Fibroblast of skin of back (primary cell): Measurements from ENCODE around the gene VPS35L.
A peak's percentile ranks its signal among the peaks of the same experiment; 100 is the strongest.
"Not testable (repeated sequence)": the region's sequence is repeated elsewhere in the genome, so short reads cannot be mapped to it uniquely, and the experiment has no call there.

Experiments used
- DNase-seq: peaks from one replicate; pipeline ENCODE4 v3.0.0-alpha.2; 2013

The VPS35L gene

GRCh38 chr16:19532601-19533000 is 22.9 kb upstream of the VPS35L start:
- DNase-seq, result no peak

DNA sequence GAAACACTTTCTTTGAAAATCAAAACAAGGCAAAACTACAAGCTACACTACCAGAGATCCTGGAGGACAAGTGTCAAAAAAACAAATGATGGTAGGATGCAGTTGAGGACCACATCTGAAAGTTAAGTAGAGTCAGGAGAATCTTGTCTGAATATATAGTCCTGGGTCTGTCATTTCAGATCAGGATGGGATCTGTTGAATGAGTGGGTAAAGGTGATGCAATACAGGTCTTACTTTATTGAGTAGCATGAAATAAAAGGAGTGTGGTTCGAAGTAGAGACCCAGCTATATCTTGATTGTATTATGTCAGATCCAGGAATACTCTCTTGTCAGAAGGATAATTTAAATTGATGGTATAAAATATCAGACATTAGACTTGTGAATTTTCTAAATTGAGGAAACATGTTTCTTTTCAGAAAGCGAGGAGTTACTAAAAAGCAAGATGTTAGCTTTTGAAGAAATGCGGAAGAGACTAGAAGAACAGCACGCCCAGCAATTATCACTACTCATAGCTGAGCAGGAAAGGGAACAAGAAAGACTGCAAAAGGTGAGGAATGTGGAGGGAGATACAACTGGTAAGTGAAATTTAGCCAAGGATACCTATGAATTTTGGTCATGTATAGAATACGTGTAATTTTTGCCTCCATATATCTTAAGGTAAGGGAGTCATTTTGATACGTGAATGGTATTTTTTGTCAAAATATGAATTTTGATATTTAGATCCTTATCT is 15.1 kb upstream of the VPS35L start:
- DNase-seq, result no peak

DNA sequence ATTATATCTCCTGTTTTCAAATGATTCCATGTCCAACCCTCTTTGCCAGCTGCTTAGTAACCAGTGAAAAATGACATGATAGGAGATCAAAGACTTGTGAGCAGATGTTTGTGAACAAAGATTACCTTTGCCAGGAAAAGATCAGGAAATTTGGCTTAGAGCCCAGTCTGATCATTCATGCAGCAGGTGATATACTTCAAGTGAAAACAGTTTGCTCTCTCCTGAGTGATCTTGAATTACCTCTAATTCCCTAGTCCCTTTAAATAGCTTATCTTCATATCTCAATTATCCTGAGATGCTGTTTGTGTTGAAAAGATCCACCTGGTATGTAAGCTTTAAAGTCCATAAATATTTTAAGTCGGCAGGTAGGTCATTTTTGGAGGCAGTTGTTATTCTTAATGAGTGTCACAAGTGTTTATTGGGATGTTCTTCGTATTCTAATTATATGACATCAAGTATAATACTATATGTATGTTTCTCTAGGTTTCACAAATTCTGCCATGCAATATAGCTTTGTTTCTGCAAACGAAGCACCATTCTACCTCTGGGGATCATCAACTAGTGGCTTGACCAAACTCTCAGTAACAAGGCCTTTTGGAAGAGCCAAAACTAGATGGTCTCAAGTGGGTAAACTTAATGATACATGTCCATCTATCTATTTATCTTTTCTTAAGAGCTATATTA is 13.2 kb upstream of the VPS35L start:
- DNase-seq, result no peak

DNA sequence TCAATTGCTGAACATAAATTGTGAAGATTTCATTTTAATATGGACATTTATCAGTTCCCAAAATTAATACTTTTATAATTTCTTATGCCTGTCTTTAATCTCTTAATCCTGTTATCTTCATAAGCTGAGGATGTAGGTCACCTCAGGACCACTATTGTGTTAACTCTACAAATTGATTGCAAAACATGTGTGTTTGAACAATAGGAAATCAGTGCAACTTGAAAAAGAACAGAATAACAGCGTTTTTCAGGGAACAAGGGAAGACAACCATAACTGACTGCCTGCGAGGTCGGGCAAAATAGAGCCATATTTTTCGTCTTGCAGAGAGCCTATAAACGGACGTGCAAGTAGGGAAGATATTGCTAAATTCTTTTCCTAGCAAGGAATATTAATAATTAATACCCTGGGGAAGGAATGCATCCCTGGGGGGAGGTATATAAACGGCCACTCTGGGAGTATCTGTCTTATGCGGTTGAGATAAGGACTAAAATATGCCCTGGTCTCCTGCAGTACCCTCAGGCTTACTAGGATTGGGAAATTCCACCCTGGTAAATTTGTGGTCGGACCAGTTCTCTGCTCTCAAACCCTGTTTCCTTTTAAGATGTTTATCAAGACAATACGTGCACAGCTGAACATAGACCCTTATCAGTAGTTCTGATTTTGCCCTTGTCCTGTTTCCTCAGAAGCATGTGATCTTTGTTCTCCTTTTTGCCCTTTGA is 12.1 kb upstream of the VPS35L start:
- not testable (repeated sequence) for DNase-seq

DNA sequence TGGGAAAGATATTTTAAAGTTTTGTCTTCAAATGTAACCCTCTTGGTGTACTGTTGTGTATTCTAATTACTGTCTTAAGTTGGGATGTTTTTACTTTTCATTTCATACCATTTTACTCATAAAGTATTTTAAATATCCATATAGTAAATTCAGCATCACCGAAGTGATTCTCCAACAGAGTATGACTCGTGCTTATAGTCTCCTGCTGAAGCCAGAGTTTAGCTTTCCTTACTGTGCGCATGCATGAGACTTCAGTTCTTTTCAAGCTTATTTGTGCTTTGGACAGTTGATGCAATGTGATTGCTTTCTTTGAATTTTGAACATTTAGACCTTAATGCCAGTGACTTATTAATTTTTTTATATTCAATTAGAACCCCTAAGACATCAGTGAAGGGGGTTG is 7.4 kb upstream of the VPS35L start:
- peak; percentile 13 for DNase-seq

DNA sequence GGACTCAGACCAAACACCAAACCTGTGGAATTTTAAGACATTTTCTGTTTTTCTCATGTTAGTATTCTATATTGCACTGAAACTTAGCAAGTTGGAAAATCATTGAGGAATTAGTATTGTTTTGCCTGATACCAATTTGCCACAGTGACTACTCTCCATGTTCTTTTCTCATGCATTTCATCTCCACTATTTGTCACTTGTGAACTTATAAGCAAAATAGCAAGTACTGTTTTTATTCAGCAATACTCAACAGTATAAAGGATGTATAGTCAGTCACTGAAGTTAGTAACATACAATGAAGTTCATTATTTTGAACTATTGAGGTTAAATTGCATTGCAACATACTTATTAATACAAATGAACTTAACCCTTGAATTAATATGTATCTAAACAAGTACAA is 5.8 kb upstream of the VPS35L start:
- no peak for DNase-seq

DNA sequence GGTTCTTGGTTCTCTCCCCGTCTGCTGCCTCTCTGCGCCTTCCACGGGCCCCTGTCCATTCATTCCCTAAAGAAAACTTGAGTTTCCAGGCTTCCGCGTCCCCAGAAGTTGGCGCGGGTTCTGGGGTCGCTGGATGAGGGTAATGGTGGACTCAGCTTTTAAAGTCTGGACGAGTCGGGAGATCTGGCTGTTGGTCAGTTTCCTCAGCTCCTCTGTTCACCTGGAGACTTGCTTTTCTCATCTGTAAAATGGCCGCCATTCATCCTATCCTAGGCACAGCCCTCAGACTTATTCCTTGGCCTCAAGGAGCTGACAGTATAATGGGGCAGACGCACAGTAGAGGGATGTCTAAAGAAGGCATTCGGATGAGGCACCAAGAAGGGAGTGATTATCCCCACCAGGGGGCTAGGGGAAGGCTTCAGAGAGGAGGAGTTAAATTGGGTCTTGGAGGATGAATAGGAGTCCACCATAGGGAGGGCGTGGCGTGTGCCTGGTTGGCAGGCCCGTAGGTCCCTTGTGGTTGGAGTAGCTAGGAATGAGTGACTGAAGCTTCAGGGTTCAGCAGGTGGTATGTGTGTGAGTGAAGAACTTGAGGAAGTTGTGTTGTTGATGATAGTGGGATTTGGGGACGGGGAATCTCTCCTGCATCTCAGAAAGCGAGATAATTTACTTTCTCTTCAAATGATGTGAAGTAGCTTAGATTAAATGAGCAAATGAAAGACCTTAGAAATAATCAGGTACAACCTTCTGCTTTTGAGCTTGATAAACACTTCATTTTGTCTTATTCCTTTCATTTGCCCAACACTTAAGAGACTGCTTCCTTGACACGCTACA is 652 bp downstream of the VPS35L start:
- DNase-seq, result peak; percentile 52

- peak; percentile 57 for DNase-seq
These were observed 3.9 kb downstream of the VPS35L start for GRCh38 chr16:19559242-19559910.

DNA sequence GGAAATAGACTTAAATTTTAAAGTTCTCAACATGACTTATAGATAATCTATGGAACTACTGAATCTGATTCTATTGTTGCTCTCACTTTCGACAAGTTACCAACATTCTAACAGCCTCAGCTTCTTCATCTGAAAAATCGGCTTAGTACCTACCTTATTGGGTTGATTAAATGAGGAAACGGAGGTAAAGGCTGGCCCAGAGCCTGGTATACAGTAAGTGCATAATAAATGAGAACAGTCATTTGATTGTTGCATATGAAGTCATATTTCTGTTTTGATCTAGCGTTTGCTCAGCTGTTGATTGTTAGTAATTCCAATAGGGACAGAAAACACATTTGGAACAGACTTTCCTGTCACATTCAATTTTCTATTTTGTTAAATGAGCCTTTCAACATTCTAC is 4.6 kb downstream of the VPS35L start:
- no peak for DNase-seq

DNA sequence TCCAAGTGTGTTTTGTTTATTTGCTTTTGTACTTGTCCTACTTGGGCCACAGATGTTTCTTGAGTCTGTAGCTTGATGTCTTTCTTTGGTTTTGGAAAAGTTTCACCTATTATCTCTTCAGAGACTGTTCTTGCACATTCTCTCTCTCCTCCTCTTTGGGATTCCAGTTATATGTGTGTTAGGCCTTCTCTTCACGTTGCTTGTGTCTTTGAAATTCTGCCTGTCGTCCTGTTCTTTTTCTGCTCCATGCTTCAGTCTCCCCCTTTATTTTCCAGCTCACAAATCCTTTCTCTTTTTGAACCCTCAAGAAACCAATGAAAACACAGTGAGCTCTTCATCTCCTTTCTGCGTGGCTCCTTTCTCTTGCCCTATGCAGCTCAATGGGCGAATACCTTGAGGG is 7.9 kb downstream of the VPS35L start:
- DNase-seq, result no peak

DNA sequence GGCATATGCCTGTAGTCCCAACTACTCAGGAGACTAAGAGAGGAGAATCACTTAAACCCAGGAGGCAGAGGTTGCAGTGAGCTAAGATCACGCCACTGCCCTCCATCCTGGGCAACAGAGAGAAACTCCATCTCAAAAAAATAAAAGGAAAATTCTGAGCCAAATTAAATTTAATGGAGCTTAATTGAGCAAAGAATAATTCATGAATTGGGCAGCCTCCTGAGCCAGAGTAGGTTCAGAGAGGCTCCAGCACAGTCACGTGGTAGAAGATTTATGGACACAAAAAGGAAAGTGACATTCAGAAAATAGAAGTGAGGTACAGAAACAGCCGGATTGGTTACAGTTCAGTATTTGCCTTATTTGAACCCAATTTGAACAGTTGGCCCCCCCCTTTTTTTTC is 10.9 kb downstream of the VPS35L start:
- no peak for DNase-seq

DNA sequence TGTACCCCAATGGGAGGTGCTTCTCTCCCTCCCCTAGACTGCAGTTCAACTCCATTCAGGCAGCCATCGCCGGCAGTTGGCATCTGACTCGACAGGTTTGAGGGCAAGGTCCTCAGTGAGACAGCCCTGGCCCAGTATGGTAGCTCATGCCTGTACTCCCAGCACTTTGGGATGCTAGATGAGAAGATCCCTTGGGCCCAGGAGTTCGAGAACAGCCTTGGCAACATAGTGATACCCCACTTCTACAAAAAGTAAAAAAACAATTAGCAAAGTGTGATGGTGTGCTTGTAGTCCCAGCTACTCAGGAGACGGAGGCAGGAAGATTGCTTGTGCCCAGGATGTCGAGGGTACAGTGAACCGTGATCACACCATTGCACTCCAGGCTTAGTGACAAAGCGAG is 12.1 kb downstream of the VPS35L start:
- no peak for DNase-seq

GRCh38 chr16:19573997-19574396 is 18.5 kb downstream of the VPS35L start:
- no peak for DNase-seq

DNA sequence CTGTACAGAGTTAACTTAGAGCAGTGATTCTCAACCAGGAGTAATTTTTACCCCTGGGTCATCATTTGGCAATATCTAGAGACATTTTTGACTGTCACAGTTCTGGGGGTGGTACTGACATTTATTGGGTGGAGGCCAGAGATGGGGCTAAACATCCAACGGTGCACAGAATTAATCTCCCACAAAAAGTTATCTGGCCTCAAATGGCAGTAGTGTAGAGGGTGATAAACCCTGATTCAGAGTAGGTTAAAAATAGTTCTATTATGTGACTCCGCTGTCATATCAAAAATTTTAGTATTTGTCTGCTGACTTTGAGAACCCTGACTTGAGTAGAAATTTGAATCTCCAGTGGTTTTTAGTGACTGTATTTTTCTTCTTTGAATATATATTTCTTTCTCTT is 19.1 kb downstream of the VPS35L start:
- no peak for DNase-seq

- no peak for DNase-seq
These were observed 23.0 kb downstream of the VPS35L start for GRCh38 chr16:19578378-19578971.

- DNase-seq, result no peak
These were observed 26.7 kb downstream of the VPS35L start for GRCh38 chr16:19582050-19582831.

DNA sequence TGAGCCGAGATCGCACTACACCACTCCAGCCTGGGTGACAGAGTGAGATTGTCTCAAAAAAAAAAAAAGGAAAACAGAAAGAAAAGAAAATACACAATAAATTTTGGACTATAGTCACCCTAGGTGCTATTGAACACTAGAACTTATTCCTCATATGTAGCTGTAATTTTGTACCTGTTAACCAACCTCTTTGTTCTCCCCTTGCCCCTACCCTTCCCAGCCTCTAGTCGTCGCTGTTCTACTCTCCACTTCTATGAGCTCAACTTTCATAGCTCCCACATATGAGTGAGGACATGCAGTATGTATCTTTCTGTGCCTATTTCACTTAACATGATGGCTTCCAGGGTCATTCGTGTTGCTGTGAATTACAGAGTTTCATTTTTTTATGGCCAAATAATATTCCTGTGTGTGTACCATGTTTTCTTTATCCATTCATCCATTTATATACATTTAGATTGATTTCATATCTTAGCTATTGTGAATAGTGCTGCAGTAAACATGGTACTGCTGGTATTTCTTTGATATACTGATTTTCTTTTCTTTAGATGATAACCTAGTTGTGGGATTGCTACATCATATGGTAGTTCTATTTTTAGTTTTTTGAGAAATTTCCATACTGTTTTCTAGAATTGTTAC is 28.3 kb downstream of the VPS35L start:
- peak; percentile 48 for DNase-seq

- DNase-seq, result no peak
These were observed 33.2 kb downstream of the VPS35L start for GRCh38 chr16:19588661-19589060.

DNA sequence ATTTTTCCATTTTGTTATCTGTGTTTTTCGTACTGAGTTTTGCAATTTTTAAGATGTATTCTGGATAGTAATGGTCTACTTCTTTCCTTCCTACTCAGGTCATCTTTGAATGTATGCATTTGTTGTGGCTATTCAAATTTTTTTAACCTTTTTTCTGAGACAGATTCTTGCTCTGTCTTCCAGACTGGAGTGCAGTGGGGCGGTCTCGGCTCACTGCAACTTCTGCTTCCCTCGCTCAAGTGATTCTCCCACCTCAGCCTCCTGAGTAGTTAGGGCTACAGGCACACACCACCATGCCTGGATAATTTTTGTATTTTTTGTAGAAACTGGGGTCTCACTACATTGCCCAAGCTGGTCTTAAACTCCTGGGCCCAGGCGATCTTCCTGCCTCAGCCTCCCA is 33.6 kb downstream of the VPS35L start:
- no peak for DNase-seq

DNA sequence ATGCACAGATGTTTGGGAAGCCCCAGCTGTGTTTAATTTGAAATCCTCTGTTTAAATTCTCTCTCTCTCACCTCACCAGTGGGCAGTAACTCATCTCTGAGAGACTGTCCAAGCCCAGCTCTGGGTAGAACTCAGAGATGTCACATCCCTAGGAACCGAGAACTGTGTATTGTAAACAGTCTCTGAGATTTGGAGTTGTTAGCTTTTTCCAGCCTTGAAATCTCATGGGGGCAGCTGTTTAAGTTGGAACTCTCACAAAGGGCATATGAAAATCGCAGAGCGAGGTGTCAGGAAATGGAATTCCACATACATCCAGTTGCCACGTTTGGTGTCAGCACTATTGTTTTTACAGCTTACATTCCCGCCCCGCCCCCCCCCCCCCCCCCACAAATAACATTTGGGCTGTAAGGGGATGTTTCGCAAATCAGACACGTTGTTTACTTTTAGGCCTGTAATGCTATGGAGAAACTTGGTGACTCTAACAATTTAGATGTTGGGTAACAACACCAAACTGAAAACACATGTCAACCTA is 34.3 kb downstream of the VPS35L start:
- DNase-seq, result peak; percentile 79
